ENCODE measurements around the gene STK11IP.

- TF ChIP-seq CTCF (IDR thresholded peaks at IDR 0.05; ENCODE audit: low read depth, low read length, poor library complexity, severe bottlenecking), result no peak
- TF ChIP-seq EZH2phosphoT487 (IDR thresholded peaks at IDR 0.05; ENCODE audit: borderline replicate concordance, low read length), result no peak
Observed at GRCh38 chr2:219637842-219638185, 40.2 kb downstream of the STK11IP start.
